GM12878 (cell line): Measurements from ENCODE around the gene ARMC8. TPM values are rescaled to one million over a fixed set of nuclear protein-coding genes. Genes with fewer than 3 reads are reported as not detected.

Source experiments
- ATAC-seq: fragments of 200-7000 bp; cut with Tn5 transposase; 3 replicates; pipeline ENCODE4 v1.9.1; 2020; ENCODE audit warnings: mild to moderate bottlenecking, moderate library complexity
- BruUV-seq: library from RNA; stranded (reverse); fragments of 400-500 nt; replicated peaks from 2 replicates; lab custom pipeline; 2021; lab: Mats Ljungman, UMichigan
- CTCF ChIA-PET: fragments of 300-600 bp; sonication (Branson Sonifier 250); formaldehyde crosslinking; extraction: SDS; loops from one replicate; lab custom pipeline; 2021; ENCODE audit warnings: inconsistent platforms; lab: Yijun Ruan, JAX
- POLR2A ChIA-PET: fragments of 350-600 bp; formaldehyde crosslinking; extraction: SDS; loops from one replicate; lab custom pipeline; 2021; ENCODE audit warnings: inconsistent platforms; lab: Charles Lee
- RAD21 ChIA-PET: fragments of 300-600 bp; sonication (Branson Sonifier 250); formaldehyde crosslinking; loops from one replicate; lab custom pipeline; 2023; ENCODE audit warnings: antibody characterized with exemption; ENCODE audit not compliant: unreplicated experiment; lab: Charles Lee
- SMC1A ChIA-PET: fragments of 300-600 bp; sonication (Branson Sonifier 250); formaldehyde crosslinking; loops from one replicate; lab custom pipeline; 2023; ENCODE audit not compliant: unreplicated experiment, uncharacterized antibody; lab: Charles Lee
- DNase-seq: peaks from one replicate; pipeline ENCODE4 v3.0.0-alpha.2; 2011; ENCODE audit warnings: low read depth, low spot score
- FAIRE-seq: peaks from 3 replicates; lab custom pipeline; 2011; peaks lifted over from hg19 to GRCh38; lab: Jason Lieb, UNC
- H2AFZ ChIP-seq: 2 replicates; pipeline ENCODE4 v1.6.0; 2011; ENCODE audit warnings: low read depth, low read length, control low read depth; ENCODE audit not compliant: control insufficient read depth
- H3K27ac ChIP-seq: 2 replicates; pipeline ENCODE4 v1.5.1; 2011; ENCODE audit warnings: control low read depth; ENCODE audit not compliant: control insufficient read depth, insufficient read depth
- H3K27me3 ChIP-seq, 2 experiments: replicated peaks in 1 of 2; 2 replicates each; pipeline versions ENCODE4 v1.6.0 to v1.6.1; 2011; ENCODE audit warnings: low read length in 1 of 2; ENCODE audit not compliant: control insufficient read depth in 2 of 2, insufficient read depth in 2 of 2
- H3K36me3 ChIP-seq, 2 experiments: 2 replicates each; pipeline ENCODE4 v1.5.1; 2011; ENCODE audit warnings: low read length in 1 of 2; ENCODE audit not compliant: control insufficient read depth in 2 of 2, insufficient read depth in 2 of 2
- H3K4me1 ChIP-seq: 2 replicates; pipeline ENCODE4 v1.6.1; 2011; ENCODE audit warnings: mild to moderate bottlenecking, low read length, moderate library complexity, mixed read lengths; ENCODE audit not compliant: control insufficient read depth, insufficient read depth
- H3K4me2 ChIP-seq: 2 replicates; pipeline ENCODE4 v1.6.0; 2011; ENCODE audit warnings: control low read depth; ENCODE audit not compliant: control insufficient read depth, insufficient read depth
- H3K4me3 ChIP-seq: fragments of 200-600 bp; sonication (generic); 2 replicates; pipeline ENCODE4 v1.5.1; 2016
- H3K79me2 ChIP-seq: 2 replicates; pipeline ENCODE4 v1.6.0; 2011; ENCODE audit warnings: low read length; ENCODE audit not compliant: control insufficient read depth, insufficient read depth
- H3K9ac ChIP-seq: 2 replicates; pipeline ENCODE4 v1.8.0; 2011; ENCODE audit warnings: low read length, control low read depth, mixed read lengths; ENCODE audit not compliant: control insufficient read depth, insufficient read depth
- H3K9me3 ChIP-seq: replicated peaks from 3 replicates; pipeline ENCODE4 v1.5.1; 2011; ENCODE audit warnings: mild to moderate bottlenecking, low read length; ENCODE audit not compliant: control insufficient read depth, insufficient read depth
- H4K20me1 ChIP-seq: 2 replicates; pipeline ENCODE4 v1.6.0; 2011; ENCODE audit not compliant: control insufficient read depth, insufficient read depth
- FOXK2 ChIP-seq: fragments of 450-650 bp; IDR thresholded peaks from 2 replicates; pipeline ENCODE4 v1.6.1; 2017; ENCODE audit warnings: mild to moderate bottlenecking, moderate library complexity
- MEF2B ChIP-seq: fragments of 450-650 bp; IDR thresholded peaks from 2 replicates; pipeline ENCODE4 v1.6.1; 2018; ENCODE audit warnings: mild to moderate bottlenecking, moderate library complexity; ENCODE audit not compliant: partially characterized antibody, poor library complexity, severe bottlenecking
- MTA3 ChIP-seq: IDR thresholded peaks from 2 replicates; pipeline ENCODE4 v1.6.1; 2012; ENCODE audit warnings: low read length, inconsistent platforms, borderline replicate concordance
- PAX8 ChIP-seq: fragments of 450-650 bp; IDR thresholded peaks from 2 replicates; pipeline ENCODE4 v1.6.1; 2017; ENCODE audit warnings: mild to moderate bottlenecking, moderate library complexity
- POU2F2 ChIP-seq: IDR thresholded peaks from 3 replicates; pipeline ENCODE4 v1.6.1; 2011; ENCODE audit warnings: low read depth, mild to moderate bottlenecking, low read length, borderline replicate concordance
- RAD51 ChIP-seq: fragments of 450-650 bp; IDR thresholded peaks from 2 replicates; pipeline ENCODE4 v1.6.1; 2016; ENCODE audit warnings: moderate library complexity, mild to moderate bottlenecking, inconsistent platforms
- SRF ChIP-seq, 2 experiments: IDR thresholded peaks; 2 replicates each; pipeline ENCODE4 v1.6.1; 2011; ENCODE audit warnings: low read depth in 2 of 2, low read length in 2 of 2, mild to moderate bottlenecking in 1 of 2, moderate library complexity in 1 of 2
- STAT3 ChIP-seq: IDR thresholded peaks from 2 replicates; pipeline ENCODE4 v1.6.1; 2011; ENCODE audit warnings: low read depth, low read length, improper control_type of control experiment
- TBL1XR1 ChIP-seq: IDR thresholded peaks from 2 replicates; pipeline ENCODE4 v1.6.1; 2012; ENCODE audit warnings: low read depth, low read length, improper control_type of control experiment
- ZNF274 ChIP-seq: IDR thresholded peaks from one replicate; pipeline ENCODE4 v1.8.0; 2011; ENCODE audit not compliant: insufficient read length, insufficient read depth
- ZNF384 ChIP-seq: IDR thresholded peaks from 2 replicates; pipeline ENCODE4 v1.6.1; 2012; ENCODE audit warnings: low read depth, mild to moderate bottlenecking, low read length, improper control_type of control experiment, borderline replicate concordance
- in situ Hi-C: fragments of 300-500 bp; cut with MboI; formaldehyde crosslinking; loops from 9 replicates; pipeline ENCODE4 v1.14.3; 2018; ENCODE audit warnings: mixed read lengths
- intact Hi-C: fragments of 100-400 bp; cut with micrococcal nuclease; formaldehyde crosslinking; loops from one replicate; pipeline ENCODE4 v1.14.2; 2022; ENCODE audit not compliant: unreplicated experiment
- polyA plus RNA-seq, 11 experiments: library from polyadenylated mRNA; depleted of rRNA in 4 of 11; unstranded in 6 of 11; stranded (reverse) in 5 of 11; fragments of >200 nt; fragmentation: Nextera tagmentation in 4 of 11; fragmentation: Illumina TruSeq in 1 of 11; extraction: Ambion mirVana in 4 of 11; extraction: Trizol in 1 of 11; gene quantifications; 1 replicate in 1 of 11; 2 replicates in 10 of 11; pipeline versions ENCODE4 v1.2.1 to v1.2.3, GENCODE V29; 2011 to 2016; ENCODE audit warnings: inconsistent platforms in 2 of 11, missing spikeins in 2 of 11, low read depth in 1 of 11
- total RNA-seq, 4 experiments: library from RNA; depleted of rRNA in 3 of 4; stranded (reverse); fragments of >200 nt in 3 of 4; fragmentation: Illumina TruSeq in 1 of 4; extraction: Trizol in 1 of 4; gene quantifications; 2 replicates each; pipeline versions ENCODE4 v1.2.1 to v1.2.3, GENCODE V29; 2013 to 2021
- TF ChIP-seq, protein P1 (sequence below): fragments of 450-650 bp; IDR thresholded peaks from 2 replicates; pipeline ENCODE4 v1.6.1; 2014; ENCODE audit warnings: mild to moderate bottlenecking
- TF ChIP-seq, protein P2 (sequence below): fragments of 450-650 bp; IDR thresholded peaks from 2 replicates; pipeline ENCODE4 v1.6.1; 2016; ENCODE audit warnings: mild to moderate bottlenecking
- TF ChIP-seq, protein P3 (sequence below): IDR thresholded peaks from 2 replicates; pipeline ENCODE4 v1.6.1; 2011; ENCODE audit warnings: low read depth, mild to moderate bottlenecking, low read length, moderate library complexity, borderline replicate concordance; ENCODE audit errors: extremely low read depth

Gene ARMC8
- total and polyA plus RNA-seq, 10 of the 15 experiments (the other 5 are each of a cell fraction or from before 2014, with no cell fraction given): 29.8 to 93.4 (median 45.3) TPM

DNA sequence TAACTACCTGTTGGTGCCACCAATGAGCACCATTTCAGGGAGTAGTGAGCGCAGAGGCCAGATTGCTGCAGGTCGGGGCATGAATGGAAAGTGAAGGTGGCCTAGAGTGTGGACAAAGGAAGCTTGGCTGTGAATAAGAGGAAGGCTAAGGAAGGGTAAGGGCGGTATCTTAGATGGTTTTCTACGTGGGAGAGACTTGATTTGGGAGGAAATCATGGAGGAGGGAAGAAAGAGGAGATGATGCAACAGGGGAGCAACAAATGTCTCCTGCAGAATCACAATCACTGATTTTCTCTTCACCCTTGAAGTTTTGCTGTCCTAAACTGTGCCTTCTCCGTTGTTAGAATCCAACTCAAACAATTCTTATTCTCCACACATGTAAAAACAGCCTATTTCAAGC, 120.8 kb downstream of the ARMC8 start (continued):
- no peak for TF ChIP-seq POU2F2

DNA sequence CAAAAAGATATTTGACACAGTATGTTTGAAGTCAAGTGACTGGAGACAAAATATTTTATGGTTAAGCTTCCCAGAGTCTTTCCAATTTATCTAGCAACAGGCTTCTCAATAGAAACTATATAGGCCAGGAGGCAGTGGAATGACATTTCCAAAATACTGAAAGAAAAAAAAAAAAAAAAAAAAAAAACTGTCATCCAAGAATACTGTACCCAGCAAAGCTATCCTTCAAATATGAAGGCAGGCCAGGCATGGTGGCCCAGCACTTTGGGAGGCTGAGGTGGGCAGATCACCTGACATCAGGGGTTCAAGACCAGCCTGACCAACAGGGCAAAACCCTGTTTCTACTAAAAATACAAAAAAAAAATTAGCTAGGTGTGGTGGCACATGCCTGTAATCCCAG, 121.7 kb downstream of the ARMC8 start:
- no peak overlapping the region for H3K27ac ChIP-seq
- ChIA-PET POLR2A (no interaction called here), SMC1A (no interaction called here), RAD21 (no interaction called here), CTCF (no interaction called here)
- H3K36me3 ChIP-seq: no peaks in the 10 kb centered on the region
- no peak for DNase-seq
- H3K9me3 ChIP-seq: no peaks in the 10 kb centered on the region; the same call in 2 of the 3 replicates
- no peak overlapping the region for H3K4me2 ChIP-seq
- no peaks in the 10 kb centered on the region for H3K27me3 ChIP-seq
- intact Hi-C loops (no loop called here), in situ Hi-C loops (no loop called here)
- no TSS peak for BruUV-seq
- TF ChIP-seq MEF2B (no peak), ZNF274 (no peak), STAT3 (no peak), ZNF384 (no peak), TBL1XR1 (no peak), SRF (IDR thresholded peaks at IDR 0.05; ENCODE audit: low read depth in 2 of 2, low read length in 2 of 2) (no peak), MTA3 (no peak), RAD51 (no peak), PAX8 (no peak), FOXK2 (no peak)
- TF ChIP-seq, protein P1, sequence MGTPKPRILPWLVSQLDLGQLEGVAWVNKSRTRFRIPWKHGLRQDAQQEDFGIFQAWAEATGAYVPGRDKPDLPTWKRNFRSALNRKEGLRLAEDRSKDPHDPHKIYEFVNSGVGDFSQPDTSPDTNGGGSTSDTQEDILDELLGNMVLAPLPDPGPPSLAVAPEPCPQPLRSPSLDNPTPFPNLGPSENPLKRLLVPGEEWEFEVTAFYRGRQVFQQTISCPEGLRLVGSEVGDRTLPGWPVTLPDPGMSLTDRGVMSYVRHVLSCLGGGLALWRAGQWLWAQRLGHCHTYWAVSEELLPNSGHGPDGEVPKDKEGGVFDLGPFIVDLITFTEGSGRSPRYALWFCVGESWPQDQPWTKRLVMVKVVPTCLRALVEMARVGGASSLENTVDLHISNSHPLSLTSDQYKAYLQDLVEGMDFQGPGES: no peak
- TF ChIP-seq, protein P2, sequence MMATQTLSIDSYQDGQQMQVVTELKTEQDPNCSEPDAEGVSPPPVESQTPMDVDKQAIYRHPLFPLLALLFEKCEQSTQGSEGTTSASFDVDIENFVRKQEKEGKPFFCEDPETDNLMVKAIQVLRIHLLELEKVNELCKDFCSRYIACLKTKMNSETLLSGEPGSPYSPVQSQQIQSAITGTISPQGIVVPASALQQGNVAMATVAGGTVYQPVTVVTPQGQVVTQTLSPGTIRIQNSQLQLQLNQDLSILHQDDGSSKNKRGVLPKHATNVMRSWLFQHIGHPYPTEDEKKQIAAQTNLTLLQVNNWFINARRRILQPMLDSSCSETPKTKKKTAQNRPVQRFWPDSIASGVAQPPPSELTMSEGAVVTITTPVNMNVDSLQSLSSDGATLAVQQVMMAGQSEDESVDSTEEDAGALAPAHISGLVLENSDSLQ: no peak
- TF ChIP-seq, protein P3, sequence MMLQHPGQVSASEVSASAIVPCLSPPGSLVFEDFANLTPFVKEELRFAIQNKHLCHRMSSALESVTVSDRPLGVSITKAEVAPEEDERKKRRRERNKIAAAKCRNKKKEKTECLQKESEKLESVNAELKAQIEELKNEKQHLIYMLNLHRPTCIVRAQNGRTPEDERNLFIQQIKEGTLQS: no peak
- no peaks in the 10 kb centered on the region for H4K20me1 ChIP-seq
- H3K79me2 ChIP-seq: no peaks in the 10 kb centered on the region
- H3K4me1 ChIP-seq: no peaks in the 10 kb centered on the region
- H3K9ac ChIP-seq: no peak overlapping the region
- no peak overlapping the region for H3K4me3 ChIP-seq
- FAIRE-seq: no peak
- H2AFZ ChIP-seq: no peak overlapping the region
- ATAC-seq: no peak
